ENCODE results near the gene PACRG. TPM values are rescaled to one million over a fixed set of nuclear protein-coding genes. Genes with fewer than 3 reads are reported as not detected.

PACRG gene
- polyA plus RNA-seq, 1 donor (not counting 4 experiments of a cell fraction or from before 2014, with no cell fraction given) = 0.31 TPM

- no peak overlapping the region for H3K4me2 ChIP-seq (ENCODE audit: control insufficient read depth, extremely low read depth, insufficient read depth, low read depth, low read length)
- DNase-seq (ENCODE audit: low read depth, low spot score) = no peak
- FAIRE-seq = no peak
Measured at GRCh38 chr6:162778603-162779002, 50.8 kb downstream of the PACRG start.

GRCh38 chr6:162785632-162786242 lies 58.0 kb downstream of the PACRG start:
- no peaks in the 10 kb centered on the region for H3K9me3 ChIP-seq (ENCODE audit: control insufficient read depth, low read depth, low read length)
- no peak overlapping the region for H3K4me2 ChIP-seq (ENCODE audit: control insufficient read depth, extremely low read depth, insufficient read depth, low read depth, low read length)
- DNase-seq (ENCODE audit: low read depth, low spot score) (no peak), FAIRE-seq (no peak)
- H4K20me1 ChIP-seq (ENCODE audit: control insufficient read depth, extremely low read depth, insufficient read depth, low read length) = no peaks in the 10 kb centered on the region
- no peaks in the 10 kb centered on the region for H3K4me1 ChIP-seq (ENCODE audit: control insufficient read depth, extremely low read depth, insufficient read depth, low read length)
- dilution Hi-C loops (cut with MboI; ENCODE audit: extremely low pct_ligation_motif_present, low sequenced_read_pairs) = no loop called here
- no peak for TF ChIP-seq CTCF (optimal IDR thresholded peaks at IDR 0.05 in 1 of 3, IDR thresholded peaks at IDR 0.05 in 1 of 3, conservative IDR thresholded peaks at IDR 0.05 in 1 of 3; ENCODE audit: extremely low read depth in 1 of 3, insufficient read depth in 2 of 3, low read length in 3 of 3)
- TF ChIP-seq EZH2 (IDR thresholded peaks at IDR 0.05; ENCODE audit: low read length) = no peak
- no peak overlapping the region for H3K27ac ChIP-seq (ENCODE audit: control insufficient read depth, insufficient read depth, low read length)
- no peaks in the 10 kb centered on the region for H3K27me3 ChIP-seq (ENCODE audit: control insufficient read depth, extremely low read depth, insufficient read depth, low read length)
- H2AFZ ChIP-seq (ENCODE audit: control insufficient read depth, low read length) = no peak overlapping the region
- H3K4me3 ChIP-seq (ENCODE audit: control insufficient read depth in 2 of 3, extremely low read depth in 1 of 3, insufficient read depth in 2 of 3, low read depth in 1 of 3, low read length in 3 of 3) = no peak overlapping the region
- no peaks in the 10 kb centered on the region for H3K79me2 ChIP-seq (ENCODE audit: control insufficient read depth, insufficient read depth, low read length)
- H3K9me1 ChIP-seq (ENCODE audit: control insufficient read depth, extremely low read depth, insufficient read depth, low read length) = no peaks in the 10 kb centered on the region
- no peak overlapping the region for H3K9ac ChIP-seq (ENCODE audit: control insufficient read depth, extremely low read depth, insufficient read depth, low read length)
- H3K36me3 ChIP-seq (ENCODE audit: control insufficient read depth in 2 of 2, extremely low read depth in 1 of 2, insufficient read depth in 2 of 2, low read length in 2 of 2) = no peaks in the 10 kb centered on the region

More at GRCh38 chr6:162778603-162779002, 50.8 kb downstream of the PACRG start:
- H3K79me2 ChIP-seq (ENCODE audit: control insufficient read depth, insufficient read depth, low read length) = no peaks in the 10 kb centered on the region
- no peaks in the 10 kb centered on the region for H3K4me1 ChIP-seq (ENCODE audit: control insufficient read depth, extremely low read depth, insufficient read depth, low read length)
- no peaks in the 10 kb centered on the region for H4K20me1 ChIP-seq (ENCODE audit: control insufficient read depth, extremely low read depth, insufficient read depth, low read length)
- no peaks in the 10 kb centered on the region for H3K27me3 ChIP-seq (ENCODE audit: control insufficient read depth, extremely low read depth, insufficient read depth, low read length)
- dilution Hi-C loops (cut with MboI; ENCODE audit: extremely low pct_ligation_motif_present, low sequenced_read_pairs) = no loop called here
- H3K9me3 ChIP-seq (ENCODE audit: control insufficient read depth, low read depth, low read length) = no peaks in the 10 kb centered on the region
- H3K4me3 ChIP-seq (ENCODE audit: control insufficient read depth in 2 of 3, extremely low read depth in 1 of 3, insufficient read depth in 2 of 3, low read depth in 1 of 3, low read length in 3 of 3) = no peak overlapping the region
- no peaks in the 10 kb centered on the region for H3K9me1 ChIP-seq (ENCODE audit: control insufficient read depth, extremely low read depth, insufficient read depth, low read length)
- H2AFZ ChIP-seq (ENCODE audit: control insufficient read depth, low read length) = no peak overlapping the region
- TF ChIP-seq CTCF (optimal IDR thresholded peaks at IDR 0.05 in 1 of 3, IDR thresholded peaks at IDR 0.05 in 1 of 3, conservative IDR thresholded peaks at IDR 0.05 in 1 of 3; ENCODE audit: extremely low read depth in 1 of 3, insufficient read depth in 2 of 3, low read length in 3 of 3) (no peak), EZH2 (IDR thresholded peaks at IDR 0.05; ENCODE audit: low read length) (no peak)
- H3K36me3 ChIP-seq (ENCODE audit: control insufficient read depth in 2 of 2, extremely low read depth in 1 of 2, insufficient read depth in 2 of 2, low read length in 2 of 2) = no peaks in the 10 kb centered on the region
- H3K27ac ChIP-seq (ENCODE audit: control insufficient read depth, insufficient read depth, low read length) = no peak overlapping the region
- H3K9ac ChIP-seq (ENCODE audit: control insufficient read depth, extremely low read depth, insufficient read depth, low read length) = no peak overlapping the region
